Small intestine (tissue), 7 donors: ENCODE results near the gene ABCA7. TPM values are rescaled to one million over a fixed set of nuclear protein-coding genes. Genes with fewer than 3 reads are reported as not detected.

Experiments used
- DNase-seq, 2 donors: peaks; one replicate each; pipeline versions ENCODE4 v3.0.0 to v3.0.0-alpha.2; 2013
- FAIRE-seq: peaks from 2 replicates; lab custom pipeline; 2012; peaks lifted over from hg19 to GRCh38; lab: Jason Lieb, UNC
- H3K27ac ChIP-seq, 3 donors: one replicate each; pipeline ENCODE4 v1.5.1; 2013; ENCODE audit warnings: low read length in 2 of 3, mild to moderate bottlenecking in 2 of 3, control low read depth in 1 of 3, inconsistent platforms in 1 of 3, low read depth in 1 of 3, moderate library complexity in 1 of 3
- H3K27me3 ChIP-seq, 3 donors: one replicate each; pipeline ENCODE4 v1.6.1; 2013; ENCODE audit warnings: low read length in 3 of 3, inconsistent platforms in 1 of 3; ENCODE audit not compliant: control insufficient read depth in 3 of 3, insufficient read depth in 3 of 3
- H3K36me3 ChIP-seq, 3 donors: one replicate each; pipeline ENCODE4 v1.6.1; 2013; ENCODE audit warnings: low read length in 3 of 3, inconsistent platforms in 1 of 3, low read depth in 1 of 3, mild to moderate bottlenecking in 1 of 3, moderate library complexity in 1 of 3; ENCODE audit not compliant: control insufficient read depth in 3 of 3, insufficient read depth in 2 of 3
- H3K4me1 ChIP-seq, 3 donors: one replicate each; pipeline ENCODE4 v1.6.1; 2013; ENCODE audit warnings: low read length in 2 of 3, inconsistent platforms in 1 of 3, low read depth in 1 of 3, mild to moderate bottlenecking in 1 of 3, moderate library complexity in 1 of 3; ENCODE audit not compliant: control insufficient read depth in 3 of 3, insufficient read depth in 2 of 3
- H3K4me3 ChIP-seq, 3 donors: one replicate each; pipeline ENCODE4 v1.5.1; 2013; ENCODE audit warnings: low read length in 3 of 3, control low read depth in 1 of 3, inconsistent platforms in 1 of 3, low read depth in 1 of 3, mild to moderate bottlenecking in 1 of 3, moderate library complexity in 1 of 3
- H3K9me3 ChIP-seq, 2 donors: one replicate each; pipeline ENCODE4 v1.6.1; 2013; ENCODE audit warnings: low read depth in 1 of 2, low read length in 1 of 2; ENCODE audit not compliant: control insufficient read depth in 2 of 2, insufficient read depth in 1 of 2
- WGBS, 3 donors: extraction: QIAGEN DNeasy Blood & Tissue Kit; methylation state at CpG; one replicate each; pipeline ENCODE4 v1.1.7; 2013; 5-methylcytosine and 5-hydroxymethylcytosine counted together
- polyA plus RNA-seq, 4 donors: library from polyadenylated mRNA; stranded (reverse) in 3 of 4; unstranded in 1 of 4; fragments of 200-250 nt in 3 of 4; fragments of 120-200 nt in 1 of 4; gene quantifications; one replicate each; pipeline versions ENCODE4 v1.2.1 to v1.2.3, GENCODE V29; 2013
- donor health status: healthy with polysubstance abuse.
- donor health status: control.
- donor health status: control.
- donor health status: Bipolar disorder and iron deficiency.
- donor health status: healthy.

Gene ABCA7
- polyA plus RNA-seq, 4 donors = 3.1 to 60.3 (median 20.2) TPM

- DNase-seq = no peak
- Histone ChIP-seq H3K9me3 (peaks cover 0 to 4% of the 10 kb centered on the region in 2 donors), H3K4me1 (peaks cover 0 to 4% (median 3%) of the 10 kb centered on the region in 3 donors), H3K36me3 (no peaks in the 10 kb centered on the region), H3K27ac (no peak overlapping the region), H3K4me3 (no peak overlapping the region), H3K27me3 (peaks cover 5 to 61% (median 5%) of the 10 kb centered on the region in 3 donors)
- FAIRE-seq = no peak
- WGBS, 3 donors = 50 to 85% (median 55%) methylated on average over 11 of the region's 11 CpGs
Observed at GRCh38 chr19:1072371-1073015, 32.6 kb downstream of the ABCA7 start.

GRCh38 chr19:1073063-1073955 is 33.4 kb downstream of the ABCA7 start:
- no peak overlapping the region for H3K4me3 ChIP-seq
- peaks cover 0 to 4% (median 3%) of the 10 kb centered on the region in 3 donors for H3K4me1 ChIP-seq
- no peaks in the 10 kb centered on the region for H3K36me3 ChIP-seq
- 61 to 85% (median 71%) methylated on average over 28 to 30 of the region's 30 CpGs for WGBS, 3 donors
- H3K27me3 ChIP-seq = peaks cover 3 to 53% (median 5%) of the 10 kb centered on the region in 3 donors
- H3K27ac ChIP-seq = no peak overlapping the region
- peaks cover 0 to 4% of the 10 kb centered on the region in 2 donors for H3K9me3 ChIP-seq
- DNase-seq (no peak), FAIRE-seq (no peak)

- peak overlapping the region in 1 of 3 donors; percentile 56 for H3K27ac ChIP-seq
- peaks cover 0 to 4% of the 10 kb centered on the region in 2 donors for H3K9me3 ChIP-seq
- no peak for DNase-seq
- no peak for FAIRE-seq
- peaks cover 3 to 46% (median 5%) of the 10 kb centered on the region in 3 donors for H3K27me3 ChIP-seq
- no peaks in the 10 kb centered on the region for H3K36me3 ChIP-seq
- WGBS, 3 donors = 61 to 73% (median 69%) methylated on average over 21 to 28 of the region's 28 CpGs
- peaks cover 0 to 4% (median 3%) of the 10 kb centered on the region in 3 donors for H3K4me1 ChIP-seq
- H3K4me3 ChIP-seq = no peak overlapping the region
Observed at GRCh38 chr19:1073956-1074517, 34.1 kb downstream of the ABCA7 start.

- H3K4me1 ChIP-seq = peaks cover 0 to 4% (median 3%) of the 10 kb centered on the region in 3 donors
- peaks cover 0 to 4% of the 10 kb centered on the region in 2 donors for H3K9me3 ChIP-seq
- H3K36me3 ChIP-seq = no peaks in the 10 kb centered on the region
- peak overlapping the region in 1 of 3 donors; percentile 56 for H3K27ac ChIP-seq
- H3K4me3 ChIP-seq = peak overlapping the region in 2 of 3 donors; percentile 19 to 29
- FAIRE-seq (no peak), DNase-seq (peak in 1 of 2 donors; percentile 85)
- 4 to 35% (median 9%) methylated on average over 32 to 54 of the region's 54 CpGs for WGBS, 3 donors
- H3K27me3 ChIP-seq = peaks cover 3 to 39% (median 5%) of the 10 kb centered on the region in 3 donors
Observed at GRCh38 chr19:1074544-1075283, 34.8 kb downstream of the ABCA7 start.

GRCh38 chr19:1076046-1076386 is 36.1 kb downstream of the ABCA7 start:
- FAIRE-seq (no peak), DNase-seq (no peak)
- peaks cover 0 to 26% (median 5%) of the 10 kb centered on the region in 3 donors for H3K27me3 ChIP-seq
- peaks cover 0 to 8% of the 10 kb centered on the region in 2 donors for H3K9me3 ChIP-seq
- H3K36me3 ChIP-seq = no peaks in the 10 kb centered on the region
- H3K27ac ChIP-seq = peak overlapping the region in 2 of 3 donors; percentile 56 to 67
- no peak overlapping the region for H3K4me3 ChIP-seq
- WGBS, 3 donors = 64 to 69% (median 68%) methylated on average over 4 of the region's 4 CpGs
- H3K4me1 ChIP-seq = peaks cover 0 to 4% (median 3%) of the 10 kb centered on the region in 3 donors

- peak overlapping the region in 2 of 3 donors; percentile 19 to 35 for H3K4me3 ChIP-seq
- peak overlapping the region in 1 of 3 donors; percentile 60 for H3K27ac ChIP-seq
- H3K27me3 ChIP-seq = peaks cover 0 to 19% (median 0%) of the 10 kb centered on the region in 3 donors
- FAIRE-seq (no peak), DNase-seq (peak in 1 of 2 donors; percentile 90)
- WGBS, 3 donors = 5 to 29% (median 11%) methylated on average over 16 of the region's 16 CpGs
- peaks cover 0 to 10% of the 10 kb centered on the region in 2 donors for H3K9me3 ChIP-seq
- H3K36me3 ChIP-seq = peaks cover 0 to 3% (median 0%) of the 10 kb centered on the region in 3 donors
- peaks cover 0 to 8% (median 4%) of the 10 kb centered on the region in 3 donors for H3K4me1 ChIP-seq
Observed at GRCh38 chr19:1076951-1077350, 37.0 kb downstream of the ABCA7 start.

GRCh38 chr19:1079566-1080111 is 39.7 kb downstream of the ABCA7 start:
- H3K36me3 ChIP-seq = peaks cover 3 to 14% (median 4%) of the 10 kb centered on the region in 3 donors
- DNase-seq = no peak
- no peak overlapping the region for H3K4me3 ChIP-seq
- H3K4me1 ChIP-seq = peaks cover 0 to 23% (median 8%) of the 10 kb centered on the region in 3 donors
- H3K27ac ChIP-seq = no peak overlapping the region
- peaks cover 0 to 6% (median 0%) of the 10 kb centered on the region in 3 donors for H3K27me3 ChIP-seq
- H3K9me3 ChIP-seq = peaks cover 0 to 6% of the 10 kb centered on the region in 2 donors
- 81 to 89% (median 87%) methylated on average over 35 to 45 of the region's 45 CpGs for WGBS, 3 donors
- no peak for FAIRE-seq
